Left lung (tissue), 10 donors: Measurements from ENCODE around the gene GPR183. TPM values are rescaled to one million over a fixed set of nuclear protein-coding genes. Genes with fewer than 3 reads are reported as not detected.

Experiments
- ATAC-seq: fragments of 200-7000 bp; cut with Tn5 transposase; one replicate; pipeline ENCODE4 v1.9.1; 2020; ENCODE audit warnings: moderate library complexity
- DNase-seq, 4 donors: peaks; one replicate each; pipeline ENCODE4 v3.0.0-alpha.2; 2013 to 2020
- H3K27ac ChIP-seq, 2 donors: fragments of 200-600 bp; sonication (generic) in 1 of 2; one replicate each; pipeline versions ENCODE4 v1.5.0 to v1.8.0; 2020 to 2021
- H3K27me3 ChIP-seq, 2 donors: fragments of 200-600 bp; sonication (generic) in 1 of 2; one replicate each; pipeline versions ENCODE4 v1.5.0 to v1.8.0; 2020 to 2021
- H3K36me3 ChIP-seq, 2 donors: fragments of 200-600 bp; sonication (generic) in 1 of 2; one replicate each; pipeline versions ENCODE4 v1.5.0 to v1.8.0; 2020 to 2021
- H3K4me1 ChIP-seq, 2 donors: fragments of 200-600 bp; one replicate each; pipeline ENCODE4 v1.8.0; 2021
- H3K4me3 ChIP-seq, 2 donors: fragments of 200-600 bp; sonication (generic) in 1 of 2; one replicate each; pipeline versions ENCODE4 v1.5.0 to v1.8.0; 2020 to 2021; ENCODE audit warnings: mild to moderate bottlenecking in 1 of 2
- H3K9me3 ChIP-seq, 2 donors: fragments of 200-600 bp; sonication (generic) in 1 of 2; one replicate each; pipeline versions ENCODE4 v1.5.0 to v1.8.0; 2020 to 2021
- CTCF ChIP-seq, 2 donors: fragments of 200-600 bp; sonication (generic) in 1 of 2; IDR thresholded peaks; one replicate each; pipeline versions ENCODE4 v1.5.0 to v1.8.0; 2021; ENCODE audit warnings: antibody characterized with exemption in 2 of 2
- intact Hi-C, 2 donors: fragments of 100-400 bp; cut with DNase I; formaldehyde crosslinking; loops; one replicate each; pipeline versions ENCODE4 v1.11.2 to v1.14.2; 2022
- polyA plus RNA-seq, 6 donors: library from polyadenylated mRNA; unstranded; fragments of 120-200 nt; gene quantifications; one replicate each; pipeline ENCODE4 v1.2.1, GENCODE V29; 2013; ENCODE audit not compliant: insufficient read length in 6 of 6
- total RNA-seq, 2 donors: library from RNA; stranded (reverse); fragmentation: NEBNext Ultra II Directional; extraction: Animal tissue kit (Norgen Biotek cat#: 25700); gene quantifications; one replicate each; pipeline ENCODE4 v1.2.1, GENCODE V29; 2021
- donor health status: DM: no; HTN: yes; CAD: no.
- donor health status: DM: no; HTN: no; CAD: no.

GPR183 gene
- total and polyA plus RNA-seq, 8 donors = 7.4 to 11.3 (median 9.5) TPM

GRCh38 chr13:99350191-99350590 lies 43.0 kb upstream of the GPR183 start:
- intact Hi-C loops = no loop called here

GRCh38 chr13:99347911-99348451 lies 40.8 kb upstream of the GPR183 start:
- intact Hi-C loops = no loop called here
- no peak for ATAC-seq
- DNase-seq = no peak
- H3K27ac ChIP-seq = no peak overlapping the region
- peaks cover 0 to 64% of the 10 kb centered on the region in 2 donors for H3K36me3 ChIP-seq
- no peaks in the 10 kb centered on the region for H3K4me1 ChIP-seq
- TF ChIP-seq CTCF (IDR thresholded peaks at IDR 0.05) = no peak
- no peaks in the 10 kb centered on the region for H3K27me3 ChIP-seq
- H3K9me3 ChIP-seq = no peaks in the 10 kb centered on the region
- no peak overlapping the region for H3K4me3 ChIP-seq

More at GRCh38 chr13:99350191-99350590, 43.0 kb upstream of the GPR183 start:
- ATAC-seq (no peak), DNase-seq (no peak)
- no peak overlapping the region for H3K27ac ChIP-seq
- H3K9me3 ChIP-seq = no peaks in the 10 kb centered on the region
- H3K36me3 ChIP-seq = peaks cover 0 to 56% of the 10 kb centered on the region in 2 donors
- no peak overlapping the region for H3K4me3 ChIP-seq
- H3K27me3 ChIP-seq = no peaks in the 10 kb centered on the region
- TF ChIP-seq CTCF (IDR thresholded peaks at IDR 0.05) = no peak
- H3K4me1 ChIP-seq = peaks cover 0 to 17% of the 10 kb centered on the region in 2 donors

DNA sequence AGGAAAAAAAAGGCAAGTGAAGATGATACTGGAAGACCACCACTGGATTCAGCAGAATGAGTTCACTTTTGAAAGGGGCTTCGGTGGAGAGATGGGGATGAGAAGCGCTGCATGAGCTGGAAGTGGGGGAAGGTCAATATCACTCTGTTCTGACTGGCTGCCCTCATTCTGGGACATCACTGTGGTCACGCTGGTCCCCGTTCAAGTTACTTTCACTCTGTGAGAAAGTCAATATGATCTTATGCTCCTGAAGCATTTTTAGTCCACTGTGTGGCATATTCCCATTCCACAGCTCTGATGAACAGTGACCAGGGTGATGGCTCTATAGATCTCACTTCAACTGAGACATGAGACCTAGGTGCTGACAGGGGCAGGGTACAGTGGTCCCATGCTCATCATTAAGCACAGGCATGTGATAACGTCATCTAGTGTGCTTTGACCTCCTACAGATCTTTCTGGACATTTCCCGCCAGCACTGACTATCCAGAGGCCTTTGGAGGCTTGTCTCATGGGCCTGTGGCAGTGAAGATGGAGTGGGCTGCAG lies 40.2 kb upstream of the GPR183 start:
- H3K27me3 ChIP-seq = no peaks in the 10 kb centered on the region
- DNase-seq (no peak), ATAC-seq (no peak)
- no peak overlapping the region for H3K4me3 ChIP-seq
- intact Hi-C loops = no loop called here
- H3K27ac ChIP-seq = no peak overlapping the region
- H3K9me3 ChIP-seq = no peaks in the 10 kb centered on the region
- no peaks in the 10 kb centered on the region for H3K4me1 ChIP-seq
- no peak for TF ChIP-seq CTCF (IDR thresholded peaks at IDR 0.05)
- H3K36me3 ChIP-seq = peaks cover 0 to 70% of the 10 kb centered on the region in 2 donors

- ATAC-seq (no peak), DNase-seq (no peak)
- Histone ChIP-seq H3K27me3 (no peaks in the 10 kb centered on the region), H3K4me1 (no peaks in the 10 kb centered on the region), H3K36me3 (peaks cover 0 to 78% of the 10 kb centered on the region in 2 donors), H3K27ac (no peak overlapping the region), H3K4me3 (no peak overlapping the region), H3K9me3 (no peaks in the 10 kb centered on the region)
- intact Hi-C loops = no loop called here
- no peak for TF ChIP-seq CTCF (IDR thresholded peaks at IDR 0.05)
Measured at GRCh38 chr13:99346335-99347042, 39.3 kb upstream of the GPR183 start.

DNA sequence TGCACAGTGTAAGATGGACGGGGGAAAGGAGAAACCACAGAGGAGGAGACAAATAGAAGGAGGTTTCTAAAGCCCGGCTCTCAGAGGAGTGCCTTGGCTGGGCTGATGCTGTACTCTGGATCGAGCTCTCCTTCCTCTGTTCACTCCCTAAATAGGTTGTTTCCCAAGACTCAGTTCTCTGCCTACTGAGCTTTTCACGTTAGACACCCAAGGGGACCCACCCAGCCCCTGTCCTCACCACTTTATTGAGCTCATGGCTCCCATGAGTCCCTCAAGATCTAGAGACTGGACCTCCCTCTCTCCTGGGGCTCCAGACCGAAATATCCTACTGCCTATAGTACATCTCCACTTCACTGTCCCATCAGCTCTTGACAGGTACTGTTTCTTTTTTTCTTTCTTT lies 38.1 kb upstream of the GPR183 start:
- Histone ChIP-seq H3K27me3 (no peaks in the 10 kb centered on the region), H3K9me3 (no peaks in the 10 kb centered on the region), H3K4me1 (peaks cover 0 to 2% of the 10 kb centered on the region in 2 donors), H3K36me3 (peaks cover 0 to 90% of the 10 kb centered on the region in 2 donors), H3K4me3 (no peak overlapping the region), H3K27ac (no peak overlapping the region)
- intact Hi-C loops = no loop called here
- ATAC-seq (no peak), DNase-seq (no peak)
- TF ChIP-seq CTCF (IDR thresholded peaks at IDR 0.05) = no peak
